HG02884 (cell line): ENCODE measurements around the gene MACROH2A1.

Experiments
- ATAC-seq: cut with Tn5 transposase; IDR thresholded peaks from one replicate; pipeline ENCODE4 v1.9.1; 2021; ENCODE audit warnings: mild to moderate bottlenecking, moderate library complexity; ENCODE audit not compliant: unreplicated experiment

The MACROH2A1 gene

DNA sequence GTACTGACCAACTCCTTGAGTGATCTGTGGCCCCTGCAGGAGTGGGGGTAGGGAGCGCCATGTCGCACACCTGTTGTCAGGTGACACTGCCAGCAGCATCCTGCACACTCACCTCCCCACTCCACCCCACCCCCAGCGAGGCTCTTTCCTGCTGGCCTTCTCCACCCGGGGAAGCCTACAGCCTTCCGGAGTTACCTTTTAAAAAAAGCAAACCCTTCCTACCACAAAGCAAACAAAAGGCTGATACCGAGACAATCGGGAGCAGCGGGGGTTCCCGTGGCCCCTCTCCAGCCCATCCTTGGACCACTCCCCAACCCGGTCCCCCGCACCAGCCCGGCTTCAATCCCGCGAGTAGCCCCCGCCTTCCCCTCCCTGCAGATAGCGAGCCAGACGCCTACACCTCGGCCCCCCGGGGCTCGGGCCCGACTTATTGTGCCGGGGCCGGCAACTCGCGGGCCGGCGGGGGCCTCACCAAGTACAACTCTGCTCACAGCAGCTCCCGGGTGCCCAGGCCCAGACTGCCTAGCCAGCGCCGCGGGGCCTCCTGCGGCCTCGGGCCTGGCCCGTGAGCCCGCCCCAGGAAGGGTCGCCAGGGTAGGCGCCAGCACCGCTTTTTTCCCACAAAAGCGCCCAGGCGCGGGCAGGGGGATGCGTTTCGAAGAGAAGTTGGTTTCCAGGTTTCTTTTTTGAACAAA, 724 bp downstream of the MACROH2A1 start:
- peak; percentile 27 for ATAC-seq

DNA sequence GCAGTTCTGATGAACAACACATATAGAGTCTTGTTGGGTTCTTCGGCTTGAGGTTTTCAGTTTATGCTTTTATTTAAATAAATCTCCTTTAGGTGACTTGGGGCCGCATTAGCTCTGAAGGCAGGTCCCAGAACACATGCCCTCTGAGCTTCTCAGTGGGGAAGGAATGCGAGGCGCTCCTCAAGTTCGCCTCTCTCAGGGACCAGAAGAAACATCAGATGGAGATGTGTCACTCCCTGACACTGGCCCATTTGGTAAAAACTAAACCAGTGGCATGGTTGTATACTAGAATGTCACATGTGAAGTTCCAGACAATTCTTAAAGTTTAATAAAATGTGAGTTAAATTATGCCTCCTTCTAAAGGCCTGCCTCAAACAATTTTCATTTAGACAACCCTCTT, 1.9 kb downstream of the MACROH2A1 start:
- no peak for ATAC-seq

DNA sequence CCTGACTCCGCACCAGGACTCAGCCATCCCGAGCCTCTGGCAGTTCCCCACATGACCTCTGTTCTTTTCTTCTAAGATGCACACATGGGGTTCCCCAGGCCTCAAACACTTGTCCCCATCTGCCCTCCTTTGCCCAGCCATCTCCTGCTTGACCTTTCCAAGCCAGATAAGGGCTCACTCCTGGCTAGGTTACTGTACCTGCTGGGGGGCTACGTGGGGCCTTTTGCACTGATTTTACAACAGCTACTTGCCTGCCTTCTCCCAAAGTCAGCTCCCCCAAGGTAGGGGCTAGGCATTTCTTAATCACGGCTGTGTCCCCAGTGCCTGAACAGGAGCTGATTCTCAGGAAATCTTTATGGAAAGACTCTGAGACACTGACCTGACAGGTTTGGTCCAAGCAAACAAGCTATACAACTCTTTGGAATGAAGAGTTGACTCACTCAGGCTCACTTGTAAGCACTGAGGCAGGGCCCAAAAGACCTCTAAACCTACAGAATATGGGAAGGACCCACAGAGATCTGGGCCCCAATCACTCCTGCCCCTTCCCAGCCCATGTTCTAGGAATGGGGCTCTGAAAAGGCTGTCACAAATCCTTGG, 2.5 kb downstream of the MACROH2A1 start:
- ATAC-seq, result no peak

DNA sequence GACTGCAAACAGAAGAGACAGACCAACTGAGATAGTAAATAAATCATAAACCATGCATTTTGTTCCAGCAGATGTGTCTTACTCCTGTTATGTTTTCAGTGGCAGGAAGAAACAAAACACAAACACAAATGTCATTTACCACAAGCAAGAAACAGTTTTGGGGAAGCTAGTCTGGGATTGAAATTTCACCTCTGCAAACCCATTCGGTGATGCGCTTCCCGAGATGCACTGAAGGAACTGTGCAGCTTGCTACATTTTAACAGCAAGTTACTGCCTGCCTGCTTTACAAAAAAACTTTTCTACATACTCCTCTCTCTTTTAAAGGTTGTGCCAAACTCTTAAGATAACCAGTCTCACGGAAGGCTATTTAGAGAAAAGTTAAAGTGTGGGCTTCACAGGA, 3.2 kb downstream of the MACROH2A1 start:
- ATAC-seq, result no peak

DNA sequence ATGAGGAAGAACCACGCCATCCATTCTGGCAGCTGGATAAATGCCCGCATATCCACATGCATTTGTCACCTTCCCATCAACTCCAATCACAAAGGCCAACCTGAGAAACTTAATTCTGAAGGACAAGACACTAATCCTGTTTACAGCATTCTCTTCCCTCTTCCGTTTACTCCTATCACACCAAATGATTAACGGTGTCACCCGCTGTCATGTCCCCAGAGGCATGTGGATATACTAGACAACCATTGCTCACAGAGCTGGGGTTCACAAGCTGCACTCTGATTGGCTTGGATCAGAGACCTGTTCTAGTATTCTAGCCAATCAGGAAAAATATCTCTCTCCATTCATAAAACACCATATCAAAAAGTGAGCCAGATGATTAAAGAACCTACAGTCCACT, 3.6 kb downstream of the MACROH2A1 start:
- ATAC-seq, result no peak

DNA sequence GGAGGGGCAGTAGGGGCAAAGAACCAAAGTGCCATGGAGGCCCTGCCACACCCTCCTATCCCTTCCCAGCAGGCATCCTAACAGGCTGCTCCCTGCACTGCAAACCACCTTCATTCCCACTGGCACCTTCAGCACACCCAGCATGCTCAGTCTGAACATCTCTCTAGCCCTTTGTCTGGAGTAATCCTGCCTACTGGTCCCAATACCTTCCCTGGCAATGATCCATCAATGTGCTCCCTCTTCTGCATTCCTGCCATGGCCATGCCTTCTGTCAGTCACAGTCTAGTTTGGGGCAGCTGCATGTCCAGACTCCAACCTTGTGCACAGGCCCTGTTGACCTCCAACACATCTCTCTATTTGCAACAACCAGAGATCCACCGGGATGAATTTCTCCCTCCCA, 4.9 kb downstream of the MACROH2A1 start:
- ATAC-seq, result no peak

DNA sequence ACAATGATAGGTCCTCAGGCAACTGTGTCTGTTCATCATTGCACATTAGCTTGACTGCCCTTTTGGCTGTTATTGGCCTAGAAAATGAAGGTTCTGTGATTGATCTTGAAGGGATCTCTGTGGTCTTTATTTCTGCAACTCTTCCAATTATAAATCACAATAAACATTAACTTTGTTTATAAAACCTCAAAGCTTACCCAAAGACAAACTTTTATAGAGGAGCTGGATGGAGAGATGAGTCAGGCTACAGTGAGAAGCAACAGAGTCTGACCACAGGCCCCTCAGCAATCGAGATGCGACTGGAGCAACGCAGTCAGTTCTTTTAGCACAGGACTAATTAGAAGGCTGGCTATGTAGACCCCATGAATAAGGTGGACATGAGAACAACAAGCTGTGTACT, 5.3 kb downstream of the MACROH2A1 start:
- ATAC-seq, result no peak

DNA sequence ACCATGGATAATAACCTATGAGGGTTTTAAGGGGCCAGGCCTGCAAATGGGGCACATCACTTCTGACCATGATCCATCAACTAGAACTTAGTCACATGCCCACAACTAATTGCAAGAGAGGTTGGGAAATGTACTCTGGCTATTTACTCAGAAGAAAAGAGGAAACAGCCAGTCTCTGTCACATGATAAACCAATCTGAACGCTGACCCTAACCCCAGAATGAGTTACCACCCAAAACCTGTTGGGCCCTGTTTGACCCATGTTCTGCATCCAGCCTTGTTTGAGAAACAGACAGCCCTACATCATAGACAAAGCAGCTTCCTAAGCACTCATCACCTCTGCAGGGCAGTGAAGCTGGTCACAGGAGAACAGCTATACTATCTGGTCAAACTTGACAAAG, 5.8 kb downstream of the MACROH2A1 start:
- ATAC-seq, result no peak

DNA sequence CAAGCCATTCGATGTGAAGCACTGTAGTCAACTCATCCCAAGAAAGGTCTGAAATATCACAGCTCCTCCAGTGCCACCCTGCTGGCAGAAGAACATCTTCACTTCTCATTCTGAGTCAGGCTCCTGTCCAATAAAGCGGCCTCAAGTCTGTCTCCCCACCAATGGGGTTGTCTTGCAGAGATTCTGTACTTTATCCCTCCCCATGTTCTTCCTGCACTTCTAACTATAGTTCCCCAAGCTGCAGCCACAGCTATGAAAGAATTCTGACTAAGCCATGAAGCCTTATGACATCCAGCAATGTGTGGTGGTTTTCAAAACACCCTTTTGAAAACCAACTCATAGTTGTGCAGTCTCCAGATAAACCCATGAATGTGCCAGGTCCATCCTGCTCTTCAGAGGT, 6.8 kb downstream of the MACROH2A1 start:
- ATAC-seq, result no peak

DNA sequence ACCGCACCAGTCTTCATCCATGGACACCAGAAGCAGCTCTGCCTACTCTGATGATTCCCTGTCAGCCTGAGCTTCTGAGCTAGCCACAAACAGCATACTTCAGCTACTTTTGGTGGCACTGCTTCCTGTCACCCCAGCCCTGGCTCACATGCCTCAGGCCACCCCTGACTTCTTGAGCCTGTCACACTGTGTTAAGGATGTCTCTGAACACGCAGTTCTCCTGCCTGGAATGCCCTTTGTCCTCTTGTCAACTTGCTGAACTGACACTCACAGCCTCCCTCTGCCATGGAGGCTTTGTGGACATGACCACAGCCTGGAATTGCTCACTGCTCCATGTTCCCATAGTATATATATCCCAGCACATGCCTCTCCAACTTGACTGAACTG, 7.2 kb downstream of the MACROH2A1 start:
- ATAC-seq, result no peak

DNA sequence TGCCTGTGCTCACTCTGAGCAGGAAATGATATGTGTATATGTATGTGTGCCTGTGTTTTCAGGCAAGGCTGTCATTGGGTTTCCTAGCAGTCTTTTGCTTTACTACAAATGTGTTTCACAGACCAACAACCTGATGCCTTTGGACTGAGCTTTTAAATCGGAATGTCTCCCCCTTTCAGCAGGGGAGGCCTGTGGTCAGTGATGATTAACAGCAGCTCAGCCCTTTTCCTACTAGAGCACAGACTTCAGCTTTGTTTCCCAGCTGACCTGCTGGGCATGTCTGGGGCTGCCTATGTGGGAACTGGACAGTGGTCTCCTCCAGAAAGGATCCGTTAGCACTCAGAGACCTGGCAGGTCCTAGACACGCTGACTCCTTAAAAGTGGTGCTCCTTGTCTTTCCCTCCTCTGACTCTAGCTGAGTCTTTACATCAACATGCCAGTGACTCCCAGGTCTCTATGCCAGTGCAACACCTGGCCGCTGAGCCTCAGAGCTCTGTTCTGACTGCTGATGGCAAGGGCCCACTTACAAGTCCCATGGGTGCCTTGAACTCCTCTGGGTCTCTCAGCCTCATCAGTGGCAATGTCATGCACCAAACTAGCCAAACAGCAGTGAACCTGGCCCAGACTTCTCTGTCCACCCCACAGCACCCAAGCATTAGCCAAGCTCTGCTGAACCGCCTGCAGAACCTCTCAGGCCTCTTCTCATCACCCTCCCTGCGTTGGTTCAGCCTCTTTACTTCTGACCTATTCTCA, 7.7 kb downstream of the MACROH2A1 start:
- ATAC-seq, result no peak

DNA sequence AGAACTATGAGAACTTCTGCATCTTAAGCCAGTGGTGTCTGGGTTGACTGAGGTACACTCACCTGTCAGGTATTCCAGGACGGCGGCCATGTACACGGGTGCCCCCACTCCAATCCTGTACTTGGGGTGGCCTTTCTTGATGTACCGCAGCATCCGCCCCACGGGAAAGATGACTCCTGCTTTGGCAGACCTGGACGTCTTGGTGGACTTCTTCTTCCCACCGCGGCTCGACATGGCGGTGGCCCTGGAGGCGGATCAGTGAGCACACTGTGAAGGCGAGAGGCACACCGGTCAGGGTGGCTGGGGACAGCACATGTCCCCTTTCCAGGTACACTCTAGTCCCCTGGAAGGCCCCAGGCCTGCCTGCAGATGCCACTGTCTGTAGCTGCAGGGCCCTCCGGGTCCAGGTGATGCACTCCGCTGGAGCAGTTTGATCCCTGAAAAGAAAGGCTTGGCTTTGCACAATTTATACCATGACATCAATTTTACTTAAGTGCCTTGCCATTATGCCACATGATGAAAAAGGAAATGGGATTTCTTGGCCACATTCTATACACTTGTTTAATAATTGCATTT, 10.1 kb downstream of the MACROH2A1 start:
- ATAC-seq, result no peak

DNA sequence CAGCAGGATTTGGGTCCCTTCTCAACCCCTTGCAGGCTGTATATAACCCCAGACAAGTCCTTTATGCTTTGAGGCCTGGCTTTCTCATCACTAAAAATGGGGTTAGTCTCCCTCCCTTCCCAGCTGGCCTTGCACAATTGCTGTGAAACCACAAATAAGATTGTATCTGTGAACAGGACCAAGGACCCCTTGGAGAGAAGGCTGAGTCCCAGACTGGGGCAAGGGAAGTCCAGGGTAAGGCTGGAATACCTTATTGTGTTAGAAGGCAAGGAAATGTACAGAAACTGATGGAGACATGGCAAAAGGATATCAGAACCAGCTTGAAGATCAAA, 11.4 kb downstream of the MACROH2A1 start:
- ATAC-seq, result no peak

DNA sequence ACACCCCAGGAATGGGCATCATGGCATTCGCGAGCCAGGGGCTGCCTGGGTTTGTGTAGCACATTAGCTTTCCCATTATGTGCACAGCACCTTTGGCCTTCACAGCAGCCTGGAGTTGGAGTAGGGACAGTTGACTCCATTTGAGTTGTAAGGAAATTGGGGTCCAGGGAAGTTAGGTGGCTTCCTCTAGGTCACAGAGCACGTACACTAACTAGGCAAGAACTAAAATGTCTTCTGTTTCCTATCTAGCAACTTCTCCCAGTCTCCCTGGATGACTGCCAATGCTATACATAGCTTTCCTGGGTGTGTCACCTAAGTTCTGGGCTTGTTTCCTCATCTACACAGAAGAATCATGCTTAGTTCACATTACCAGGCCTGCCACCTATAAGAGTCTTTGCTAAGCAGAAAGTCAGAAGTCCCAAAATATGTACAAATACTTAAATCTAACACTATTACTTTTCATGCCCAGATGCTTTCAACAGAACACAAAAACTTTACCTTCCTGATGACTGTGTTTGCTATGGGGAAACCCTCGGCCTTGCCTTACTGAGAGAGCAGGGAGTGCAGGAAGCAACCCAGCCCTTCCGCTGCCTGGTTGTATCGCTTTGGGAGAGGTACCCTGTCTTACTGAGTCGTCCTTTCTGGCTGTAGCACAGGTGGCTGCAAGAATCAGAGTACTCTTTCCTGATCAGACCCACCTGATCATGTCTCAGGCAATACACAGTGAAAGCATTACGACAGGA, 12.0 kb downstream of the MACROH2A1 start:
- no peak for ATAC-seq

DNA sequence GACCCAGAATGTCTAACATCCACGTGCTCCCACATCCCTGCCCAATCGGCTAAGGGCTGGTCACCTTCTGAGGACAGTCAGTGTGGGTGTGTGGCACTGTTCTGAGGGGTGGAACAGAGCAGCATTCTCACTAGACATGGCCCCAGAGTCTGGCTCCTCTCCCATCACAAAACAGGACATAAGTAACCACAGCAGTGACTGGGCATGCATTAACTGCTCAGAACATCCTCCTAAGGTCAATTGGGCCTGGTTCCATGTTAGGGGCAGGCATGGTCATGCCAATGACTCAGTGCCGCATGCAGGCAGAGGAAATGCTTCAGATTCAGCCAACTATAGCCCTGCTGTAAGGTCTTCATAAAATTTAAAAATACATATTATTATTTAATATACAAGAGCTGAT, 12.9 kb downstream of the MACROH2A1 start:
- no peak for ATAC-seq

DNA sequence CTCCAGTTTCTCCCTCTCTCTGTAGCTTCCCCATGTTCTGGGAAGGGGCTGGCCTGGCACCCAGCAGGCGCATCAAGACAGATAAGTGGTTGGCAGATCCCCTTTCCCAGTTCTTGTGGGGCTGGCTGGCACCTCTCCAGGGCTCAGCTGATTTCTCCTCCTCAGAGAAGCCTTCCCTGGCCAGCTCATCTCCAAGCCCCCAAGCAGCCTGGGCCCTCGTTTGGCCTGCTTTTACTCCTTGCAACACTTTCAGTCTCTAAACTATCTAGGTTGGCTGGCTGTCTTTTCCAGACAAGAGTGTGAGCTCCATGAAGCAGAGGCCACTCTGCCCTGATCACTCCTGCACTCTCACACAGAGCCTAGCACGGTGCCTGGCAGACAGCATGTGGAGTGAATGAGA, 13.5 kb downstream of the MACROH2A1 start:
- no peak for ATAC-seq

DNA sequence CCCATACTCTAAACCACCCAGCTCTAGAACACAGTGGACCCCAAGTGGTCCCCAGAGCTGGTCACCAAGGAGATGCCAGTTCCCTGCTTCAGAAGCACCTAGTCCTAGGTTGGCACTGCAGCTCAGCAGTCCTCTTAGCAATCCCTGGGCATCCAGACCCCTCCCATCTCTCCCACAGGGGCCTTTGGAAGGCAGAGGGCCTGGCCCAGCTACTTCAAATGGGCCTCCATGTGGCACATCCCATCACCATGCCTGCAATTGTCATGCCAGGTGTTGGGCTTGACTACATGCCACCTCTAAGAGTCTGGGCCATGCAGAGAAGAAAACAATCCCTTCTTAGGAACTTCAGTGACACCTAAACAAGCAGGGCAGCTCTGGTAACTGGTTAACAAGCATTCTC, 14.1 kb downstream of the MACROH2A1 start:
- no peak for ATAC-seq

DNA sequence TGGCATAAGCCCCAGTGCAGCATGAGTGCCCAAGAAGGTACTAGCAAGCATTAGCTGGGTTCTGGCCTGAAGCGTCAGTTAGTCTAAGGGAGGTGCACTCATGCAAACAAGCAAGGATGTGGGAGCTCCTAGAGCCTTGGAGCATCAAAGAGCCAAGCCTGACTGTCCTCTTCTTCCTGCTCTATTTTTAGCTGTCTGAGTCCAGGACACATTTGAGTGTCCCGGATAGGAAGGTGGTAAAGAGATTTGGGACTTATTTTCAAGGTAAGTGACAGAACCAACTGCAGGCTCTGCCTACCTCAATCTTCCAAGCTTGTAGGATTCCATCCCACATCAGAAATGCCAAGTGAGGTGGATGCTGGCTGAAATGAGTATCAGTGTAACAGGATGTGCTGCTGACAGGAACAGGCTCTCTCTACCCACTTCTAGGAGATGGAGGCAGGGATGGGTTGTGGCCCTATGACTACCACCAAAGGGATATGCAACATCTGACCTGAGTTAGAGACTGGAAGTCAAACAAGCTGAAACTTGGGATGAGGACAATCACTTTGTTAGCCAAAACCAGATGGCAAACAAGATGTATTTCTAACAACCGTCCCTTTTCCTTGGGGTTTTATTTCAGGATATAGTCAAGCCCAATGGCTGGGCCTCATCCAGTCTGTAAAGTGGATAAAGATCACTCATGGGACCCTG, 15.1 kb downstream of the MACROH2A1 start:
- ATAC-seq, result no peak

DNA sequence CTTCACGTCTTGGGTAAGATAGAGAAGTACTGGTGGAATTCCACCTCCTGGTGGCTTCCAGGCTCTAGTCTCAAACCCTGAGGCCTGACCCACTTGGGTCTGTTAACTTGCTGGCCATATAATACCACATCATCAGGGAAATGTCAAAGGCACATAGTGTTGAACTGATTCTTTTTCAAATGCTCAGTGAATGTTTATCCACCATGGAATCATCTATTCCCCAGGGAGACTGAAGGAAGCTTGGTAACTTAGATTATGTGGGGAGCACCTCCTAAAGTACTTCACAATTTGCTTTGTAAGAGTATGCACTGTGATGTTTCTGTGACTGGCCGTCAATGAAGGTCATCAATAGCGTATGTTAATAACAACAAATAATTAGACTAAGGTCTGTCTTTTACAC, 16.1 kb downstream of the MACROH2A1 start:
- no peak for ATAC-seq

DNA sequence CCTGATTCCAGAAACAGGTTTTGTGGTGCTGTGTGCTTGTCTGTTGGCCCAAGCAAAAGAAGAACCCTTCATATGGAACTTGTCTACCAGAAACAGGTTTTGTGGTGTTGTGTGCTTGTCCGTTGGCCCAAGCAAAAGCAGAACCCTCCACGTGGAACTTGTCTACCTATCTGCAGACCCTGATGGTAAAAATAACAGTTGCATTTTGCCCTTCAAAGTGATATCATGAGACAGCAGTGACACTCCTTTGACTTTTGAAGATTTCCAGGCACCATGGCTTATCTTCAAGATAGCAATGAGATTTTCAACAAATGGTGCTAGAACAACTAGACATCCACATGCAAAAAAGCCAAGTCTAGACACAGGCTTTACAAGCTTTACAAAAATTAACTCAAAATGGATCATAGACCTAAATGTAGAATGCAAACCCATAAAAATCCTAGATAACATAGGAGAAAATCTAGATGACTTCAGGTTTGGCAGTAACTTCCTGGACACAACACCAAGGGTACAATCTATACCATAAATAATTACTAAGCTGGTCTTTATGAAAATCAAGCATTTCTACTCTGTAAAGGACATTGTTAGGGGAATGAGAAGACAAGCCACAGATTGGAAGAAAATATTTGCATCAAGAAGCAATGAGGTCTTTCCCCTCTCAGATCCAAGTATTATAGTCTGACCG, 16.8 kb downstream of the MACROH2A1 start:
- no peak for ATAC-seq
